Prostate gland (tissue), 2 donors: Measurements from ENCODE around the gene GPR3.

ENCODE experiments used
- POLR2A ChIP-seq: fragments of 450-650 bp; IDR thresholded peaks from one replicate; pipeline ENCODE4 v1.6.1; 2016; ENCODE audit warnings: antibody characterized with exemption, mild to moderate bottlenecking
- TF ChIP-seq, protein P1 (sequence below), 4 experiments: fragments of 200-600 bp in 2 of 4; fragments of 450-650 bp in 2 of 4; sonication (generic) in 2 of 4; IDR thresholded peaks; 1 replicate in 3 of 4; 2 replicates in 1 of 4; pipeline ENCODE4 v1.5.1; 2016 to 2019; ENCODE audit warnings: antibody characterized with exemption in 4 of 4, mild to moderate bottlenecking in 2 of 4, moderate library complexity in 2 of 4

DNA sequence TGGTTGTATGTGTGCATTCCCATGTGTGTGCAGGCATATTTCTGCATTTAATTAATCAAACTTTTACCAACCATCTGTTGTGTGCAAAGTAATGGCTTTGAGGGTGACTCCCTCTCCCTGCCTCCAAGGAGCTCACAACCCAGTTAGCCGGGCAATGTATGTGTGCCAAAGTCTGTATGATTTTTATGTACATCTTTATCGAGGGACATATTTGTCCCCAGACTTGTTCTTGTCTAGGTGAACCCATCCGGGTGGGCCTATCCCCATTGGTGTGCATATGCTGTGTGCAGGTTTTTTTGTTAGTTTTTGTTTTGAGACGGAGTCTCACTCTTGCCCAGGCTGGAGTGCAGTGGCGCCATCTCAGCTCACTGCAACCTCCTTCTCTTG is 48.8 kb upstream of the GPR3 start:
- TF ChIP-seq, protein P1, sequence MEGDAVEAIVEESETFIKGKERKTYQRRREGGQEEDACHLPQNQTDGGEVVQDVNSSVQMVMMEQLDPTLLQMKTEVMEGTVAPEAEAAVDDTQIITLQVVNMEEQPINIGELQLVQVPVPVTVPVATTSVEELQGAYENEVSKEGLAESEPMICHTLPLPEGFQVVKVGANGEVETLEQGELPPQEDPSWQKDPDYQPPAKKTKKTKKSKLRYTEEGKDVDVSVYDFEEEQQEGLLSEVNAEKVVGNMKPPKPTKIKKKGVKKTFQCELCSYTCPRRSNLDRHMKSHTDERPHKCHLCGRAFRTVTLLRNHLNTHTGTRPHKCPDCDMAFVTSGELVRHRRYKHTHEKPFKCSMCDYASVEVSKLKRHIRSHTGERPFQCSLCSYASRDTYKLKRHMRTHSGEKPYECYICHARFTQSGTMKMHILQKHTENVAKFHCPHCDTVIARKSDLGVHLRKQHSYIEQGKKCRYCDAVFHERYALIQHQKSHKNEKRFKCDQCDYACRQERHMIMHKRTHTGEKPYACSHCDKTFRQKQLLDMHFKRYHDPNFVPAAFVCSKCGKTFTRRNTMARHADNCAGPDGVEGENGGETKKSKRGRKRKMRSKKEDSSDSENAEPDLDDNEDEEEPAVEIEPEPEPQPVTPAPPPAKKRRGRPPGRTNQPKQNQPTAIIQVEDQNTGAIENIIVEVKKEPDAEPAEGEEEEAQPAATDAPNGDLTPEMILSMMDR (IDR thresholded peaks at IDR 0.05): no peak
- no peak for TF ChIP-seq POLR2A
